Hippocampal formation (tissue), 2 donors: Measurements from ENCODE around the gene ZNFX1.
"Not testable (repeated sequence)": the region's sequence is repeated elsewhere in the genome, so short reads cannot be mapped to it uniquely, and the experiment has no call there.

ENCODE experiments used
- DNase-seq, 2 donors: peaks; one replicate each; lab custom pipeline; 2025; lab: John Stamatoyannopoulos, UW

Gene ZNFX1

GRCh38 chr20:49248301-49248700 is 29.6 kb downstream of the ZNFX1 start:
- no peak for DNase-seq

- DNase-seq: no peak
These were observed 30.1 kb downstream of the ZNFX1 start for GRCh38 chr20:49247792-49248191.

GRCh38 chr20:49247169-49247723 is 30.6 kb downstream of the ZNFX1 start:
- DNase-seq: no peak

- DNase-seq: peak; percentile 23 to 65
These were observed 31.7 kb downstream of the ZNFX1 start for GRCh38 chr20:49245921-49246740.

- DNase-seq: no peak
These were observed 40.3 kb downstream of the ZNFX1 start for GRCh38 chr20:49237531-49237930.

- no peak for DNase-seq
These were observed 41.6 kb downstream of the ZNFX1 start for GRCh38 chr20:49236301-49236700.

- no peak for DNase-seq
These were observed 43.0 kb downstream of the ZNFX1 start for GRCh38 chr20:49234831-49235230.

- DNase-seq: no peak
These were observed 44.6 kb downstream of the ZNFX1 start for GRCh38 chr20:49233226-49233625.

- DNase-seq: no peak
These were observed 46.4 kb downstream of the ZNFX1 start for GRCh38 chr20:49231471-49231870.

- peak in 1 of 2 donors; percentile 11 for DNase-seq
These were observed 47.2 kb downstream of the ZNFX1 start for GRCh38 chr20:49230561-49231133.

GRCh38 chr20:49230021-49230420 is 47.8 kb downstream of the ZNFX1 start:
- DNase-seq: no peak

GRCh38 chr20:49229381-49229780 is 48.5 kb downstream of the ZNFX1 start:
- DNase-seq: no peak

GRCh38 chr20:49228676-49229075 is 49.2 kb downstream of the ZNFX1 start:
- DNase-seq: no peak

- DNase-seq: no peak
These were observed 52.0 kb downstream of the ZNFX1 start for GRCh38 chr20:49225896-49226295.

- no peak for DNase-seq
These were observed 57.7 kb downstream of the ZNFX1 start for GRCh38 chr20:49219924-49220831.

GRCh38 chr20:49219091-49219923 is 58.5 kb downstream of the ZNFX1 start, which contains the start of gene DDX27:
DDX27 (plus strand) TSS chr20:49219416; CDS start chr20:49219449, 33 bp downstream.
- peak; percentile 97 for DNase-seq

- not testable (repeated sequence) for DNase-seq
These were observed 59.1 kb downstream of the ZNFX1 start for GRCh38 chr20:49218739-49219090.

GRCh38 chr20:49216991-49217578 is 60.8 kb downstream of the ZNFX1 start:
- DNase-seq: peak; percentile 88 to 89

- DNase-seq: no peak
These were observed 62.6 kb downstream of the ZNFX1 start for GRCh38 chr20:49215232-49215631.

- DNase-seq: no peak
These were observed 63.3 kb downstream of the ZNFX1 start for GRCh38 chr20:49214571-49214970.

- DNase-seq: no peak
These were observed 67.1 kb downstream of the ZNFX1 start for GRCh38 chr20:49210757-49211110.
